Activated T-cell treated with anti-CD3 and anti-CD28 coated beads for 24 hours (primary cell): ENCODE measurements around the gene NKD1.

ENCODE experiments used
- DNase-seq: peaks from one replicate; pipeline ENCODE4 v3.0.0-alpha.2; 2020; ENCODE audit warnings: low read depth

Gene NKD1

DNA sequence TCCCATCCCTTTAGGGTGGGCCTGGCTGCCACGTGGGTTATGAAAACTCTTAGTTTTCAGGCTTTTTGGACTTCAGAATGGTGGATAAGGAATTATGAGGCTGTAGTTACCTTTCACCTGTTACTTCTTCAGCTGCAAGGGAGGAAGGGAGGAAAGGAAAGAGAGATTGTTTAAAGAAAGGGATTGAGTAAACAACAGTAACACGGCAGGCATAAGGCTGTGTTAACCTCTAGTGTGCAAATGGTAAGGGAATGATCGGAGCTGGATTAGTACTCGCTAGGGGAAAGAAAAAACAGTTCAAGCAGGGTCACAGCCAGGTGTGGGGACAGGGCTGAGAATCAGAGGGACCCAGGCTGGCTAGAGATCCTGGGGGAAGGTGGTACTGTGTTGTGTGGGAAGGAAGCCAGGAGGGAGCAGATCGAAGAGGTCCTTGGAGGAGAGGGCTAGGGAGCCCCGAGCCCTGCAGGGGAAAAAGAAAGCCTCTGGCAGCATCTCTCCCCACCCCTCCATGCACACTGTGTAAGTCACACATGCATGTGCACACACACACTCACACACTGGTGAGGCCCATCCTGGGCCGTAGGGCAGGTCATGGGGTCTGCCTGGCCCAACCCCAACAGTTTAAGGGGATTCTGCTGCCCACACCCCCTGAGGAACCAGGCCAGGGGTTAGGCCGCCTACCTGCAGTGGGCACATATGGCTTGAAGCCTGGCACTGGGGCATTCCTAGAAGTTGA, 83.2 kb downstream of the NKD1 start:
- DNase-seq, result no peak

GRCh38 chr16:50631985-50632576, 83.9 kb downstream of the NKD1 start:
- no peak for DNase-seq

DNA sequence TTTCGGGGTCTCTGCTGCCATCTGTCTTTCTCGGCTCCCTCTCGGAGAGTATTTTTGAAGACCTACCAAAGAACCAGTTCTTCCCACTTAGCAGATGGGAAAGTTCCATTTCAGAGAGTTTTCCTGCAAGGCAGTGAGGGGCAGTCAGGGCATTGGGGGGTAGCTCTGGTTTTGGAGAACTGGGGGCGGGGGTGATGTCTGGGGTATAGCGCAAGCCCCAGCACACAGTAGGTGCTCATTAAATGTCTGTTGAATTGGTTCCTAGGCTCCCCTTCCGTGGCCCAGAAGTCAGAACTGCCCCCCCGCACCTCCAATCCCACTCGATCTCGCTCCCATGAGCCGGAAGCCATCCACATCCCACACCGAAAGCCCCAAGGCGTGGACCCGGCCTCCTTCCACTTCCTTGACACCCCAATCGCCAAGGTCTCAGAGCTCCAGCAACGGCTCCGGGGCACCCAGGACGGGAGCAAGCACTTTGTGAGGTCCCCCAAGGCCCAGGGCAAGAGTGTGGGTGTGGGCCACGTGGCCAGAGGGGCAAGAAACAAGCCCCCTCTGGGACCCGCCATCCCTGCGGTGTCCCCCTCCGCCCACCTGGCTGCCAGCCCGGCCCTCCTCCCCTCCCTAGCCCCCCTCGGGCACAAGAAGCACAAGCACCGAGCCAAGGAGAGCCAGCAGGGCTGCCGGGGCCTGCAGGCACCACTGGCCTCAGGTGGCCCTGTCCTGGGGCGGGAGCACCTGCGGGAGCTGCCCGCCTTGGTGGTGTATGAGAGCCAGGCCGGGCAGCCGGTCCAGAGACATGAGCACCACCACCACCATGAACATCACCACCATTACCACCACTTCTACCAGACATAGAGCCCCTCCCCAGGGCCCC, 85.0 kb downstream of the NKD1 start:
- DNase-seq, result no peak

DNA sequence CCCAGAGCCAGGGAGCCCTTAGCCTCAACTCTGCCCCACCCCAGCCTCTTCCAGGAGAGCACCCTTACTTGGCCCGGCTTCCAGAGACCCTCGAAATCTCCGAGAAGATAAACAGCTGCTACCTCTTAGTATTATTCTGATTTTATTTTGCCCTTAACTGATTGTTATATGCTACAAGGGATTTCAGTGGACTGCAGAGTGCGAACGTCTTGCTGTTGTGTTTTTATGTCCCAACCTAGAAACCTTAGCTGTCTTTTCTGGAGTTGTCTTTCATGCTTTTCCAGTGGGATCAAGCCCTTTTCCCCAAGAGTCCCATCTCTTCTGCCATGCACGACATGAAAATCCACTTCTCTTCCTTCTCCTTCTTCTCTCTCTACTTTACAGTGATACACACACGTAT, 85.9 kb downstream of the NKD1 start:
- DNase-seq, result no peak

GRCh38 chr16:50634947-50635346, 86.8 kb downstream of the NKD1 start:
- no peak for DNase-seq

DNA sequence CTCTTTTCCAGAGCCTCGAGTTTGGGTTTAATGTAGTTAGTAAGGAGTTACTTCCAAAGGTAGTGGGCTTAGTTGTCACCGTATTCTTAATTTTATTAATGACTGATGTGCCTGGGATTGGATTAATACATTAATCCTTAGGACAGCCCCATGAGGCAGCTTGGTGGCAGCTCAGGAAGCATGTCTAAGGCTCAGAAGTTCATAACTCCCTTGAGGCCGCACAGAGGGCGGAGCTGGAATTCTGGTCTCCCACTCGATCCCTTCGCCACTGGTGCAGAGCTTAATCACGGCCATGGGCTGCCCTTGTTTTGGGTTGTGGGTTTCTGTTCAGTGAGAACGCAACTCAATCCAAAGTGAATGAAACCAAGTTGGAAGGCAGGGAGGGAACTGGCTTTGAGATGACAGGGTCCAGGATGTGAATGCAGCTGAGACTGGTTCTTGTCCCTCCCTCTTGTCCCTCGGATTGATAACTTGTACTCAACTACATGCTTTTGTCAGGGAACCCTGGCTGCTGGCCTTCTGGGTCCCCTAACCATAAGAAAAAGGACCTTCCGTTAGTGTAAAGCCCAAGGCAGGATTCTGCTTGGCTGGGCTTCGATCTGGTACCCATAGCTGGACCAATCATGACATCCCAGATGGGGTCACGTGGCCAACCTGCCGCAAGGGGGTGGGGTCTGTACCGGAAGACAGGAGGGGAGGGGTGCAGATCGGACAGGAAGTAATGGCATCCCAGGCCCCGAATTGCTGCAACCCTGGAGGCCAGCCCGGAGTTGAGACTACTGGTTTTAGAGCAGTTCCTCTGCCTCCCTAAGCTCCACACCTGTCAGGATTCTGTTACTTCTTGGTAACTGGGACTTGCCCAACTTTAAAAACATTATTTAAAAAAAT, 87.6 kb downstream of the NKD1 start:
- DNase-seq, result peak; percentile 8

DNA sequence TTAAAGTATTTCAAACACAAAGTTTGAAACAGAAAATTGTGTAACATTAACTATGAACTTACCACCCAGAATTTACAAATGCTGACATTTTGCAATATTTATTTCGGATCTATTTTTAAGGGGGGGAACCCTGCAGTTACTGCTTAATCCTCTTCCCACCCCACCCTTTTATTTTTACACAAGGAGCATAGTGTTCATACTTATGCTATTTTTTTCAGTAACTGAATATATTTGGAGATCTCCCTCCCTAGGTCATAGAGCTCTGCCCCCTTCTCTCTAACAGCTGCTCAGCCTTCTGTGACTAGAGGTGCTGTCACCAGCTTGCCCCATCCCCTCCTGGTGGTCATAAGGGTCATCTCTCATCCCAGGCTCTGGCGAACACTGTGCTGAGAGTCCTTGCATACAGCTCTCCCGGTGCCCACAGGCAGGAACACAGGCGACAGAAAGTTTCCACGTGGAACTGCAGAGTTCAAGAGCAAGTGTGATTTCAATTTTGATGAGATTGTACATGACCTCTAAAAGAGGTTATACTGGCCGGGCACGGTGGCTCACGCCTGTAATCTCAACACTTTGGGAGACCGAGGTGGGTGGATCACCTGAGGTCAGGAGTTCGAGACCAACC, 88.7 kb downstream of the NKD1 start:
- DNase-seq, result no peak

- DNase-seq, result no peak
These were observed 89.8 kb downstream of the NKD1 start for GRCh38 chr16:50637716-50638602.

DNA sequence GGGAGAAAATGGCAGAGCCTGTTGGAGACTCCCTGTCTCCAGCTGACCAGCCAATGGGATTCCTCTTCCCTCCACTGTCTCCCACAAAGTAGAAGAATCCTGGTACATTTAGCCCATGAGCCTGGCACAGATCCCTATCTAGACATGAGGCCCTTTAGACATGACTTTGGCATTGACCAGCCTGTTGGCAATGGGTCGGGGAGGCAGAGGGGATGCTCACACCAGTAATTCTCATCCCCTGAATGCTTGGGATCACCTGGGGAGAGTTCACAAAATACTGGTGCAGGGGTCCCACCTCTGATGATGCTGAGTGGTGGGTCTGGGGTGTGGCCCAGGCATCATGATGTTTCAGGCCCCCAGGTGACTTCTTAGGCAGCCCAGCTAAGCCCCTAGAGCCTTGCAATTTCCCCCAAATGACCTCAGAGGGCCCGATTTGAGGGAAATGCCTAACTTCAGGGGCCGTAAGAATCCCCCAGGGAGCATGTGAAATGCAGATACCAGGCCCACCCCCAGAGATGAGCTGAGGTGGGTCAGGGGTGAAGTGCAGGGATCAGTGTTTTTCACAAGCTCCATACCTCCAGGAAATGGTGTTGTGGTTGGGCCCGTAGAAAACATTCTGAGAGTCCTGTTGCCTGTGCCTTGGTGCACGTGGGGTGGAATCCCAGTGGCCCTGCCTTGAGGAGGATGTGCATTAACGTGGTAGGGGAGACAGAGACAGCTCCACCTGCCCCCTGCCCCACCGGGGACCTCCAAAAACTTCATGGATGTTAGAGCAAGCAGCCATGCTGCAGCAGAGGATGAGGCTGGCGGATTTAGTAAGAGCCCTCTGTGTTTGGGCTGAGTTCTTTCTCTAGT, 90.8 kb downstream of the NKD1 start:
- no peak for DNase-seq

GRCh38 chr16:50640391-50640790, 92.2 kb downstream of the NKD1 start:
- DNase-seq, result no peak

DNA sequence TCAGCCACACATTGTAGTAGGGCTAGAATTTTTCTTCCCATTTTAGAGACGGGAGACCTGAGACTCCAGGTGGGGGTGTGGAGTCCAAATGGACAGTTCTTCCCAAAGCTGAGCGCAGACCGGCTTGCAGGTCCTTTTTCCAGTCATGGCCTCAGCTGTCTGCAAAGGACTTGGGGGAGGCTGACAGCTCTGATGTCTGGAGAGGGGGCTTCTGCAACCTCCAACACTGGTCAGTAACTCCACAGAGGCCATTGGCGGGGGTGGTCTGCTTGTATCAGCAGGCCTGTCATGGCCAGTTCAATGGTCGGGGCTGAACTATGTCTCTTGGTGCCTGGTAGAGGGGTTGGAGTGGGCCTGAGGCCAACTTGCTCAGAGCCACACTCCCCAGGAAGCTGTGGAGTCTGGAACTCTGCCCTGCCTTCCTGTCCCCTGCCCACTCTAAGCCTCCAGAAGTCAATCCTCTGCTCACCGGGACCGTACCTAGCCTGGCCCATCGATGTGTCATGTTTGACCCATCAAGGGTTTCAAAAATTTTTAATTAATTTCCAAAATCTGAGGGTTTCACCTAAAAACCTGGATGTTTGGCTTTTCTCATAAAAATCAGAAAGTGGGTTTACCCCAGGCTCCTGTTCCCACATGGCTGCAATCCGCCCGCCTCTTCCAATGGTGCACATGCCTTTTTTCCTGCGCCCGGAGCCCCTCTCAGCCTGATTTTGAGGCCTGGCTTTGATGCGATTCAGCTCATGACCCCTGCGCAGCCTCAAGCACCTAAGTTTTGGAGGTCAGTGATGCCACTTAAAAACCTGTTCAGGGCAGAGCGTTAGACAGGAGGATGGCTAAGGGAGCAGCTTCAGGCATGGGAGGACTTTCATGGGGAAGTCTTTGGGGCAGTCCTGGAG, 93.0 kb downstream of the NKD1 start:
- DNase-seq, result no peak

- no peak for DNase-seq
These were observed 93.6 kb downstream of the NKD1 start for GRCh38 chr16:50641818-50642187.

GRCh38 chr16:50642349-50642748, 94.2 kb downstream of the NKD1 start:
- DNase-seq, result no peak

DNA sequence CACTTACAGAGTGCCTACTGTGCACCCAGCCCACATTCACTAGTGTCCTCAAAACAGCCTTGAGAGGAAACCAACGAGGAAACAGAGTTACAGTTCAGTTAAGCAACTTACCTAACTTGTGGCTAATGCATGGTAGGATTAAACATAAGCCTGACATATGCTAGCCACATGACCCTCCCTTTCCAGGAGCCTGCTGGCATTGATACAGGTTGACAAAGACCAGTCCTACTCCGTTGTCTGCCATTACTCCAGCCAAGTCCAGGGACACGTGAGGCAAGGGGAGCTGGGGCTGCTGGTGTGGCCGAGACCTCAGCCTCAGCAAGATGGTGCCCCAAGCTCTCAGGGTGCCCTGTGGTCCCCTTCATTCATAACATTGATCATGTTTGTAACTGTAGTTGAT, 95.0 kb downstream of the NKD1 start:
- DNase-seq, result no peak

- DNase-seq, result no peak
These were observed 96.0 kb downstream of the NKD1 start for GRCh38 chr16:50644245-50644644.

DNA sequence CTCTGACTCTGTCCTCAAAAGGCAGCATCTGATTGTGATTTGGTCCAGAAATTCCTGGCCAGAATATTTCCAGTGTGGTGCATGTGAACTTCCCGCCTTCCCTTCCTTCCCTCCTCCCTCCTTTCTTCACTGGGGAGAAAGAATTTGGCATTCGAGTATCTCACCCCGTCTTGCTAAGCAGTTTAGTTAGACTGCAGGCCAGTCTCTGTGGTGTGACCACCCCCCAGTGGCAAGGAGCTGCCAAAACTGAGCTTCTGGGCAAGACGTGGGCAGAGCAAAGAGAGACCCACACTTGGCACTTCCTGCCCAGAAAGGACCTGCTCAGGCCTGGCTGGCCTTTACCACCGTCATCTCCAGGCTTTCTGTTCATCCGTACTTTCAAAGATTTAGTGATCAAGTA, 96.5 kb downstream of the NKD1 start:
- no peak for DNase-seq

DNA sequence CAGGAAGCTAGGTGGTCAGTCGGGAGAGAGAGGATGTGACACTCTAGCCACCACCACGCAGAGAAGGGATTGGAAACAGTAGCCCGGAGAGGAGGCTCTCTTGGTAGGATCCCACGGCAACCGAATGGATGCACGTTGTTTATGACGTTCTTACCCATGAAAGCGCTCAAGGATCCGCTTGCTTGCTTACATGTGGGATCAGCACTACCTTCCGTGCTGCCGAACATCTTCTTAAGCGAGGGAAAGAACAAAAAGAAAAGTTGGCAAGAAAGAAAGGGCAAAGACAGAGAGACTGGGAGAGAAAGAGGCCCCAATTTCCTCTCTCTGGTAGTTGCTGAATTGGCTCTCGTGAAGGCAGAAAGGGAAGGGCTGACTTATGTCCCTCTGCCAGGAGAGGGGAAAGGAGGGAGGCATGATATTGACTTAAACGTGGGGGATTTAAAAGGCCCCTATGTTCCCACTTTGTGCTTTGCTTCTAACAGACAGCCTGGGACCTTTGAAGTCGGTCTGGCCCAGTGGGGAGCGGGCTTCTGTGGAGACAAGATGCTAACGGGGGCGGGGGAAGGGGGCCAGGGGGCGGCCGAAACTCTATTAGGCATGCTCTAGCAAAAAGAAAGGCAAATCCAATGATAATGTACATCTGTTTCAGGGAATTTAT, 97.5 kb downstream of the NKD1 start:
- no peak for DNase-seq

DNA sequence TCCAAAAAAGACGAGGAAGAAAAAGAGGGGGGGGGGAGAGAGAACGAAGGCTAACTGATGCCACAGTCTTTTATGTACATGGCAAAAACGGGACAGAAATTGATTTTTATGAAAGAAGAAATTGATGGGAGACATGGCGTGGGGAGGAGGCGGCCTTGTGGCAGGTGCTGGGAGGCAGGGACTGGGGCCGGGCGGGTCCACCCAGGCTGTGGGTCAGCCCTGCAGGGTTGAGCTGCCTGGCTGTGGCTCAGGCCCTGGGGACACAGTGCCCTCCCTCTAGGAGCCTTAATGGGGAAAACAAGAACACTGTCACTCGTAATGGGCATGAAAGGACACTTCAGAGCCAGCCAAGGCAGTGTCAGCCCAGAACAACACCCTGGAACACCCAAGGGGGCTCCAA, 98.1 kb downstream of the NKD1 start:
- no peak for DNase-seq
